OCI-LY1 (cell line): Measurements from ENCODE around the gene HMGN4.

Experiments used
- EZH2 ChIP-seq: fragments of 200-600 bp; sonication (generic), shearing (Covaris generic); IDR thresholded peaks from 2 replicates; pipeline ENCODE4 v1.8.0; 2017; ENCODE audit warnings: borderline replicate concordance, mixed run types, mild to moderate bottlenecking, antibody characterized with exemption, low read length, moderate library complexity, mixed read lengths
- TF ChIP-seq, protein P1 (sequence below): fragments of 200-600 bp; sonication (generic), shearing (Covaris generic); IDR thresholded peaks from 2 replicates; pipeline ENCODE4 v1.5.1; 2017; ENCODE audit warnings: mild to moderate bottlenecking, antibody characterized with exemption, low read length, moderate library complexity, mixed read lengths

DNA sequence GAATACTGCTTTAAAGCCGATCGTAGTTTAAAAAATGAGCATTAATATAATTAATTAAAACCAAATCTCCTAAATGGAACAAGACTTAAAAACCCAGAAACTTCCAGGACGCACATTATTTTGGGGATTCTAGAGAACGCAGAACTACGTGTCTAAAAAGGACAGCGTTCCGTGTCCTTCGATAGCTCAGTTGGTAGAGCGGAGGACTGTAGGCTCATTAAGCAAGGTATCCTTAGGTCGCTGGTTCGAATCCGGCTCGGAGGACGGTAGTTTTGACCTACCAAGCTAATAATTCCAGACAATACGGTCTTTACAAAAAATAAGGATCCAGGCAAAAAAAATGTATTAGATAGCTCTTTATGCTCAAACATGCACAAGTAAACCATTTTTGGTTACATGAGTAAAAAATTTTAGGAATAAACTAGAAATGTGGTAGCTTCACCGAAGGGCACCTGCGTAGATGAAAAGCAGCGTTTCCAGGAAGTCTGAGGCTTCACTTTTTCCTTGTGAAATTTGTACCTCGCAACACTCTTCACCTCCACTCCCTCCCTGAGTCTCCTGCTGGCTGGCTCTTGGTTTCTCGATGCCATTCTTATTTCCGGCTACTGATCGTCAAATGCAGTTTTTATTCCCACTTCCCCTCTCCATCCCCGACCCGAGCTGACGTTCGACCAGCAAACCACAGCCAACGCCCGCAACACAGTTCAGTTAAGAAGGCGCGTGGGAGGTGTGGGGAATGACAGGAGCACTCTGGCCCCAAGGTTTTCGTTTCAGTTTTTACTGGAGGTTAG, 39.0 kb downstream of the HMGN4 start:
- no peak for TF ChIP-seq EZH2
- TF ChIP-seq, protein P1, sequence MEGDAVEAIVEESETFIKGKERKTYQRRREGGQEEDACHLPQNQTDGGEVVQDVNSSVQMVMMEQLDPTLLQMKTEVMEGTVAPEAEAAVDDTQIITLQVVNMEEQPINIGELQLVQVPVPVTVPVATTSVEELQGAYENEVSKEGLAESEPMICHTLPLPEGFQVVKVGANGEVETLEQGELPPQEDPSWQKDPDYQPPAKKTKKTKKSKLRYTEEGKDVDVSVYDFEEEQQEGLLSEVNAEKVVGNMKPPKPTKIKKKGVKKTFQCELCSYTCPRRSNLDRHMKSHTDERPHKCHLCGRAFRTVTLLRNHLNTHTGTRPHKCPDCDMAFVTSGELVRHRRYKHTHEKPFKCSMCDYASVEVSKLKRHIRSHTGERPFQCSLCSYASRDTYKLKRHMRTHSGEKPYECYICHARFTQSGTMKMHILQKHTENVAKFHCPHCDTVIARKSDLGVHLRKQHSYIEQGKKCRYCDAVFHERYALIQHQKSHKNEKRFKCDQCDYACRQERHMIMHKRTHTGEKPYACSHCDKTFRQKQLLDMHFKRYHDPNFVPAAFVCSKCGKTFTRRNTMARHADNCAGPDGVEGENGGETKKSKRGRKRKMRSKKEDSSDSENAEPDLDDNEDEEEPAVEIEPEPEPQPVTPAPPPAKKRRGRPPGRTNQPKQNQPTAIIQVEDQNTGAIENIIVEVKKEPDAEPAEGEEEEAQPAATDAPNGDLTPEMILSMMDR = no peak
